Cardiac muscle cell (in vitro differentiated cells and primary cell): ENCODE data around the gene PDZD2. TPM values are rescaled to one million over a fixed set of nuclear protein-coding genes. Genes with fewer than 3 reads are reported as not detected.

Experiments
- DNase-seq, 2 donors: peaks; one replicate each; pipeline versions ENCODE4 v3.0.0 to v3.0.0-alpha.2; 2010 to 2017; ENCODE audit warnings: low read depth in 1 of 2, low spot score in 1 of 2
- H3K27ac ChIP-seq: fragments of 200-600 bp; sonication (generic); 2 replicates; pipeline ENCODE4 v1.5.1; 2016
- H3K27me3 ChIP-seq: fragments of 200-600 bp; sonication (generic); 2 replicates; pipeline ENCODE4 v1.6.0; 2016; ENCODE audit warnings: control low read depth
- H3K36me3 ChIP-seq: fragments of 200-600 bp; sonication (generic); 2 replicates; pipeline ENCODE4 v1.5.1; 2016; ENCODE audit warnings: control low read depth
- H3K4me1 ChIP-seq: fragments of 200-600 bp; sonication (generic); 2 replicates; pipeline ENCODE4 v1.8.1; 2017; ENCODE audit warnings: low read depth, mild to moderate bottlenecking, mixed run types
- H3K4me3 ChIP-seq: fragments of 200-600 bp; sonication (generic); 2 replicates; pipeline ENCODE4 v1.5.1; 2016; ENCODE audit warnings: mild to moderate bottlenecking
- H3K9me3 ChIP-seq: fragments of 200-600 bp; sonication (generic); 2 replicates; pipeline ENCODE4 v1.5.1; 2017; ENCODE audit warnings: low read depth, mild to moderate bottlenecking, control low read depth
- CTCF ChIP-seq: IDR thresholded peaks from 2 replicates; pipeline ENCODE4 v1.5.1; 2012; ENCODE audit warnings: low read depth, mild to moderate bottlenecking, low read length
- polyA plus RNA-seq: library from polyadenylated mRNA; unstranded; fragments of >200 nt; fragmentation: Nextera tagmentation; extraction: Ambion mirVana; gene quantifications from 2 replicates; pipeline ENCODE4 v1.2.1, GENCODE V29; 2016
- total RNA-seq: library from RNA; depleted of rRNA; stranded (reverse); fragments of >200 nt; gene quantifications from 2 replicates; pipeline ENCODE4 v1.2.3, GENCODE V29; 2016

PDZD2 gene
- total and polyA plus RNA-seq, 2 experiments from 2014 or later, result 3.0 to 3.5 TPM

GRCh38 chr5:32096891-32097595, 458.1 kb downstream of the PDZD2 start:
- H3K27me3 ChIP-seq, result no peaks in the 10 kb centered on the region
- H3K4me1 ChIP-seq, result peaks cover 21% of the 10 kb centered on the region
- H3K9me3 ChIP-seq, result no peaks in the 10 kb centered on the region
- H3K27ac ChIP-seq, result no peak overlapping the region
- peak in 1 of 2 donors; percentile 16 for DNase-seq
- H3K4me3 ChIP-seq, result no peak overlapping the region
- H3K36me3 ChIP-seq, result no peaks in the 10 kb centered on the region
- no peak for TF ChIP-seq CTCF

- Histone ChIP-seq H3K27me3 (no peaks in the 10 kb centered on the region), H3K36me3 (no peaks in the 10 kb centered on the region), H3K4me1 (peaks cover 21% of the 10 kb centered on the region)
Measured at GRCh38 chr5:32098291-32098690, 459.4 kb downstream of the PDZD2 start.

GRCh38 chr5:32098890-32099310, 460.0 kb downstream of the PDZD2 start:
- peaks cover 4% of the 10 kb centered on the region for H3K36me3 ChIP-seq
- no peaks in the 10 kb centered on the region for H3K27me3 ChIP-seq
- H3K4me3 ChIP-seq, result no peak overlapping the region
- H3K27ac ChIP-seq, result peak overlapping the region; percentile 66
- H3K4me1 ChIP-seq, result peaks cover 21% of the 10 kb centered on the region
- DNase-seq, result peak in 1 of 2 donors; percentile 45
- H3K9me3 ChIP-seq, result no peaks in the 10 kb centered on the region
- TF ChIP-seq CTCF, result no peak

More at GRCh38 chr5:32098291-32098690, 459.4 kb downstream of the PDZD2 start:
- H3K4me3 ChIP-seq, result no peak overlapping the region
- no peak for TF ChIP-seq CTCF
- H3K27ac ChIP-seq, result peak overlapping the region; percentile 66
- DNase-seq, result peak; percentile 33 to 48
- no peaks in the 10 kb centered on the region for H3K9me3 ChIP-seq

GRCh38 chr5:32099486-32100035, 460.6 kb downstream of the PDZD2 start:
- H3K36me3 ChIP-seq, result peaks cover 4% of the 10 kb centered on the region
- no peak overlapping the region for H3K4me3 ChIP-seq
- H3K4me1 ChIP-seq, result peaks cover 21% of the 10 kb centered on the region
- no peak for TF ChIP-seq CTCF
- peak overlapping the region; percentile 66 for H3K27ac ChIP-seq
- H3K27me3 ChIP-seq, result no peaks in the 10 kb centered on the region
- no peaks in the 10 kb centered on the region for H3K9me3 ChIP-seq
- DNase-seq, result no peak

- Histone ChIP-seq H3K27me3 (no peaks in the 10 kb centered on the region), H3K9me3 (no peaks in the 10 kb centered on the region), H3K4me1 (peaks cover 17% of the 10 kb centered on the region), H3K36me3 (peaks cover 4% of the 10 kb centered on the region), H3K27ac (no peak overlapping the region), H3K4me3 (no peak overlapping the region)
- DNase-seq, result peak in 1 of 2 donors; percentile 16
- no peak for TF ChIP-seq CTCF
Measured at GRCh38 chr5:32100230-32100629, 461.3 kb downstream of the PDZD2 start.
